GM23338 (cell line): Measurements from ENCODE around the gene GRIN1. TPM values are rescaled to one million over a fixed set of nuclear protein-coding genes. Genes with fewer than 3 reads are reported as not detected.

Experiments
- ATAC-seq: fragments of 200-7000 bp; cut with Tn5 transposase; 3 replicates; pipeline ENCODE4 v1.9.1; 2020
- DNase-seq: peaks from one replicate; pipeline ENCODE4 v3.0.0-alpha.2; 2015; ENCODE audit warnings: low spot score
- H2AFZ ChIP-seq: fragments of 200-600 bp; sonication (generic); 2 replicates; pipeline ENCODE4 v1.8.0; 2016; ENCODE audit warnings: antibody characterized with exemption, mild to moderate bottlenecking, moderate library complexity
- H3F3A ChIP-seq: fragments of 200-600 bp; sonication (generic); replicated peaks from 2 replicates; pipeline ENCODE4 v1.8.0; 2017; ENCODE audit warnings: antibody characterized with exemption, mixed run types, low read depth
- H3K27ac ChIP-seq: fragments of 200-600 bp; sonication (generic); 2 replicates; pipeline ENCODE4 v1.6.1; 2016; ENCODE audit warnings: low read depth
- H3K27me3 ChIP-seq: fragments of 200-600 bp; sonication (generic); 2 replicates; pipeline ENCODE4 v1.8.0; 2016; ENCODE audit warnings: mild to moderate bottlenecking, mixed run types, moderate library complexity; ENCODE audit not compliant: insufficient read depth
- H3K36me3 ChIP-seq: fragments of 200-600 bp; sonication (generic); 2 replicates; pipeline ENCODE4 v1.8.0; 2016; ENCODE audit warnings: mild to moderate bottlenecking; ENCODE audit not compliant: insufficient read depth
- H3K4me1 ChIP-seq: fragments of 200-600 bp; sonication (generic); 2 replicates; pipeline ENCODE4 v1.8.0; 2016; ENCODE audit warnings: mild to moderate bottlenecking, moderate library complexity; ENCODE audit not compliant: insufficient read depth
- H3K4me2 ChIP-seq: fragments of 200-600 bp; sonication (generic); 2 replicates; pipeline ENCODE4 v1.7.1; 2017; ENCODE audit warnings: mixed run types
- H3K4me3 ChIP-seq: fragments of 200-600 bp; sonication (generic); 2 replicates; pipeline ENCODE4 v1.6.1; 2016; ENCODE audit warnings: mixed run types
- H3K79me2 ChIP-seq: fragments of 200-600 bp; sonication (generic); replicated peaks from 2 replicates; pipeline ENCODE4 v1.8.0; 2017; ENCODE audit warnings: mild to moderate bottlenecking; ENCODE audit not compliant: insufficient read depth
- H3K9me2 ChIP-seq: fragments of 200-600 bp; sonication (generic); 2 replicates; pipeline ENCODE4 v1.8.0; 2017; ENCODE audit not compliant: insufficient read depth
- H4K20me1 ChIP-seq: fragments of 200-600 bp; sonication (generic); replicated peaks from 2 replicates; pipeline ENCODE4 v1.8.0; 2017; ENCODE audit warnings: mild to moderate bottlenecking; ENCODE audit not compliant: insufficient read depth
- H3K27ac Mint-ChIP-seq: 2 replicates; pipeline ENCODE4 v1.8.0; 2020; ENCODE audit warnings: inconsistent platforms, mild to moderate bottlenecking, moderate library complexity, mixed read lengths
- H3K27me3 Mint-ChIP-seq: 3 replicates; pipeline ENCODE4 v1.8.0; 2022; ENCODE audit warnings: low read depth, mild to moderate bottlenecking, moderate library complexity, mixed read lengths, inconsistent platforms; ENCODE audit not compliant: insufficient read depth, poor library complexity
- H3K36me3 Mint-ChIP-seq: 3 replicates; pipeline ENCODE4 v1.8.0; 2021; ENCODE audit warnings: low read depth, mild to moderate bottlenecking, inconsistent platforms, moderate library complexity, mixed read lengths
- H3K4me1 Mint-ChIP-seq: 3 replicates; pipeline ENCODE4 v1.8.0; 2020; ENCODE audit warnings: mild to moderate bottlenecking, inconsistent platforms, mixed read lengths
- H3K4me3 Mint-ChIP-seq: 3 replicates; pipeline ENCODE4 v1.8.0; 2021; ENCODE audit warnings: moderate library complexity, mild to moderate bottlenecking, inconsistent platforms, mixed read lengths
- H3K9me3 Mint-ChIP-seq: 3 replicates; pipeline ENCODE4 v1.8.0; 2020; ENCODE audit warnings: moderate library complexity, mild to moderate bottlenecking, inconsistent platforms, mixed read lengths
- CREB1 ChIP-seq: fragments of 250-450 bp; sonication (Bioruptor Pico); IDR thresholded peaks from 2 replicates; pipeline ENCODE4 v1.5.0; 2020; ENCODE audit warnings: low read depth, mild to moderate bottlenecking, moderate library complexity
- CTCF ChIP-seq, 2 experiments: fragments of 200-600 bp in 1 of 2; sonication (generic) in 1 of 2; conservative IDR thresholded peaks; 2 replicates each; pipeline versions ENCODE4 v1.5.1 to v1.6.1; 2016 to 2017; ENCODE audit warnings: antibody characterized with exemption in 2 of 2, low read depth in 2 of 2, mild to moderate bottlenecking in 2 of 2, moderate library complexity in 1 of 2
- ETS1 ChIP-seq: IDR thresholded peaks from 2 replicates; pipeline ENCODE4 v1.6.1; 2016; ENCODE audit warnings: antibody characterized with exemption
- EZH2 ChIP-seq: fragments of 200-600 bp; sonication (generic); IDR thresholded peaks from one replicate; pipeline ENCODE4 v1.8.0; 2017; ENCODE audit warnings: antibody characterized with exemption, mild to moderate bottlenecking, low read depth; ENCODE audit not compliant: unreplicated experiment
- EZH2phosphoT487 ChIP-seq: fragments of 200-600 bp; sonication (generic); IDR thresholded peaks from one replicate; pipeline ENCODE4 v1.8.1; 2018; ENCODE audit warnings: antibody characterized with exemption; ENCODE audit not compliant: unreplicated experiment
- POLR2AphosphoS5 ChIP-seq: IDR thresholded peaks from 2 replicates; pipeline ENCODE4 v1.6.1; 2016; ENCODE audit warnings: antibody characterized with exemption, low read depth
- REST ChIP-seq: IDR thresholded peaks from one replicate; pipeline ENCODE4 v1.6.1; 2018; ENCODE audit warnings: antibody characterized with exemption; ENCODE audit not compliant: unreplicated experiment
- ZNF114 ChIP-seq: fragments of 250-450 bp; sonication (Bioruptor Pico); IDR thresholded peaks from 2 replicates; pipeline ENCODE4 v1.5.0; 2020; ENCODE audit warnings: mild to moderate bottlenecking, moderate library complexity
- ZNF331 ChIP-seq: fragments of 250-450 bp; sonication (Bioruptor Pico); IDR thresholded peaks from 2 replicates; pipeline ENCODE4 v1.5.0; 2020; ENCODE audit warnings: low read depth, mild to moderate bottlenecking, moderate library complexity
- polyA plus RNA-seq: library from polyadenylated mRNA; unstranded; fragments of >200 nt; fragmentation: Nextera tagmentation; extraction: Ambion mirVana; gene quantifications from 2 replicates; pipeline ENCODE4 v1.2.1, GENCODE V29; 2016
- total RNA-seq: library from RNA; depleted of rRNA; stranded (reverse); fragments of >200 nt; shearing (Covaris generic); gene quantifications from 2 replicates; pipeline ENCODE4 v1.2.3, GENCODE V29; 2014

Gene GRIN1
- total and polyA plus RNA-seq, 2 experiments from 2014 or later: 2.7 to 5.5 TPM

GRCh38 chr9:137141050-137141810 is 2.3 kb downstream of the GRIN1 start (continued):
- TF ChIP-seq REST (no peak), CTCF (conservative IDR thresholded peaks at IDR 0.05; ENCODE audit: low read depth in 2 of 2) (no peak), ETS1 (no peak), POLR2AphosphoS5 (no peak), ZNF114 (CRISPR knock-in tag) (no peak), ZNF331 (no peak)

- Histone ChIP-seq H4K20me1 (no peaks in the 10 kb centered on the region), H3F3A (no peaks in the 10 kb centered on the region), H3K27me3 (peaks cover 42% of the 10 kb centered on the region), H3K4me2 (no peak overlapping the region), H3K4me3 (no peak overlapping the region), H2AFZ (no peak overlapping the region), H3K4me1 (peaks cover 12% of the 10 kb centered on the region), H3K9me2 (no peaks in the 10 kb centered on the region), H3K27ac (no peak overlapping the region), H3K36me3 (no peaks in the 10 kb centered on the region), H3K79me2 (no peaks in the 10 kb centered on the region)
- no peaks in the 10 kb centered on the region for H3K9me3 Mint-ChIP-seq
- peaks cover 10% of the 10 kb centered on the region for H3K4me1 Mint-ChIP-seq
- H3K36me3 Mint-ChIP-seq: no peaks in the 10 kb centered on the region
- H3K4me3 Mint-ChIP-seq: no peak overlapping the region
- ATAC-seq (no peak), DNase-seq (no peak)
- peaks cover 49% of the 10 kb centered on the region for H3K27me3 Mint-ChIP-seq
- no peak overlapping the region for H3K27ac Mint-ChIP-seq
- no peak for TF ChIP-seq POLR2AphosphoS5
- no peak for TF ChIP-seq ZNF114 (CRISPR knock-in tag)
- no peak for TF ChIP-seq EZH2phosphoT487
- TF ChIP-seq EZH2: no peak
- no peak for TF ChIP-seq CREB1
Observed at GRCh38 chr9:137141976-137142936, 3.3 kb downstream of the GRIN1 start.
